GM23338 (cell line): ENCODE measurements around the gene HIVEP2. TPM values are rescaled to one million over a fixed set of nuclear protein-coding genes. Genes with fewer than 3 reads are reported as not detected.

Source experiments
- ATAC-seq: fragments of 200-7000 bp; cut with Tn5 transposase; 3 replicates; pipeline ENCODE4 v1.9.1; 2020
- DNase-seq: peaks from one replicate; pipeline ENCODE4 v3.0.0-alpha.2; 2015; ENCODE audit warnings: low spot score
- H2AFZ ChIP-seq: fragments of 200-600 bp; sonication (generic); 2 replicates; pipeline ENCODE4 v1.8.0; 2016; ENCODE audit warnings: antibody characterized with exemption, mild to moderate bottlenecking, moderate library complexity
- H3F3A ChIP-seq: fragments of 200-600 bp; sonication (generic); replicated peaks from 2 replicates; pipeline ENCODE4 v1.8.0; 2017; ENCODE audit warnings: antibody characterized with exemption, mixed run types, low read depth
- H3K27ac ChIP-seq: fragments of 200-600 bp; sonication (generic); 2 replicates; pipeline ENCODE4 v1.6.1; 2016; ENCODE audit warnings: low read depth
- H3K27me3 ChIP-seq: fragments of 200-600 bp; sonication (generic); 2 replicates; pipeline ENCODE4 v1.8.0; 2016; ENCODE audit warnings: mild to moderate bottlenecking, mixed run types, moderate library complexity; ENCODE audit not compliant: insufficient read depth
- H3K36me3 ChIP-seq: fragments of 200-600 bp; sonication (generic); 2 replicates; pipeline ENCODE4 v1.8.0; 2016; ENCODE audit warnings: mild to moderate bottlenecking; ENCODE audit not compliant: insufficient read depth
- H3K4me1 ChIP-seq: fragments of 200-600 bp; sonication (generic); 2 replicates; pipeline ENCODE4 v1.8.0; 2016; ENCODE audit warnings: mild to moderate bottlenecking, moderate library complexity; ENCODE audit not compliant: insufficient read depth
- H3K4me2 ChIP-seq: fragments of 200-600 bp; sonication (generic); 2 replicates; pipeline ENCODE4 v1.7.1; 2017; ENCODE audit warnings: mixed run types
- H3K4me3 ChIP-seq: fragments of 200-600 bp; sonication (generic); 2 replicates; pipeline ENCODE4 v1.6.1; 2016; ENCODE audit warnings: mixed run types
- H3K79me2 ChIP-seq: fragments of 200-600 bp; sonication (generic); replicated peaks from 2 replicates; pipeline ENCODE4 v1.8.0; 2017; ENCODE audit warnings: mild to moderate bottlenecking; ENCODE audit not compliant: insufficient read depth
- H3K9me2 ChIP-seq: fragments of 200-600 bp; sonication (generic); 2 replicates; pipeline ENCODE4 v1.8.0; 2017; ENCODE audit not compliant: insufficient read depth
- H4K20me1 ChIP-seq: fragments of 200-600 bp; sonication (generic); replicated peaks from 2 replicates; pipeline ENCODE4 v1.8.0; 2017; ENCODE audit warnings: mild to moderate bottlenecking; ENCODE audit not compliant: insufficient read depth
- H3K27ac Mint-ChIP-seq: 2 replicates; pipeline ENCODE4 v1.8.0; 2020; ENCODE audit warnings: inconsistent platforms, mild to moderate bottlenecking, moderate library complexity, mixed read lengths
- H3K27me3 Mint-ChIP-seq: 3 replicates; pipeline ENCODE4 v1.8.0; 2022; ENCODE audit warnings: low read depth, mild to moderate bottlenecking, moderate library complexity, mixed read lengths, inconsistent platforms; ENCODE audit not compliant: insufficient read depth, poor library complexity
- H3K36me3 Mint-ChIP-seq: 3 replicates; pipeline ENCODE4 v1.8.0; 2021; ENCODE audit warnings: low read depth, mild to moderate bottlenecking, inconsistent platforms, moderate library complexity, mixed read lengths
- H3K4me1 Mint-ChIP-seq: 3 replicates; pipeline ENCODE4 v1.8.0; 2020; ENCODE audit warnings: mild to moderate bottlenecking, inconsistent platforms, mixed read lengths
- H3K4me3 Mint-ChIP-seq: 3 replicates; pipeline ENCODE4 v1.8.0; 2021; ENCODE audit warnings: moderate library complexity, mild to moderate bottlenecking, inconsistent platforms, mixed read lengths
- H3K9me3 Mint-ChIP-seq: 3 replicates; pipeline ENCODE4 v1.8.0; 2020; ENCODE audit warnings: moderate library complexity, mild to moderate bottlenecking, inconsistent platforms, mixed read lengths
- CREB1 ChIP-seq: fragments of 250-450 bp; sonication (Bioruptor Pico); IDR thresholded peaks from 2 replicates; pipeline ENCODE4 v1.5.0; 2020; ENCODE audit warnings: low read depth, mild to moderate bottlenecking, moderate library complexity
- EZH2 ChIP-seq: fragments of 200-600 bp; sonication (generic); IDR thresholded peaks from one replicate; pipeline ENCODE4 v1.8.0; 2017; ENCODE audit warnings: antibody characterized with exemption, mild to moderate bottlenecking, low read depth; ENCODE audit not compliant: unreplicated experiment
- EZH2phosphoT487 ChIP-seq: fragments of 200-600 bp; sonication (generic); IDR thresholded peaks from one replicate; pipeline ENCODE4 v1.8.1; 2018; ENCODE audit warnings: antibody characterized with exemption; ENCODE audit not compliant: unreplicated experiment
- JUNB ChIP-seq: IDR thresholded peaks from one replicate; pipeline ENCODE4 v1.6.1; 2016; ENCODE audit warnings: antibody characterized with exemption; ENCODE audit not compliant: unreplicated experiment
- NANOG ChIP-seq: IDR thresholded peaks from 2 replicates; pipeline ENCODE4 v1.6.1; 2016; ENCODE audit warnings: antibody characterized with exemption, borderline replicate concordance
- POLR2AphosphoS5 ChIP-seq: IDR thresholded peaks from 2 replicates; pipeline ENCODE4 v1.6.1; 2016; ENCODE audit warnings: antibody characterized with exemption, low read depth
- STAT1 ChIP-seq: IDR thresholded peaks from one replicate; pipeline ENCODE4 v1.6.1; 2016; ENCODE audit warnings: antibody characterized with exemption; ENCODE audit not compliant: unreplicated experiment
- polyA plus RNA-seq: library from polyadenylated mRNA; unstranded; fragments of >200 nt; fragmentation: Nextera tagmentation; extraction: Ambion mirVana; gene quantifications from 2 replicates; pipeline ENCODE4 v1.2.1, GENCODE V29; 2016
- total RNA-seq: library from RNA; depleted of rRNA; stranded (reverse); fragments of >200 nt; shearing (Covaris generic); gene quantifications from 2 replicates; pipeline ENCODE4 v1.2.3, GENCODE V29; 2014
- TF ChIP-seq, protein P1 (sequence below): IDR thresholded peaks from one replicate; pipeline ENCODE4 v1.6.1; 2018; ENCODE audit warnings: antibody characterized with exemption; ENCODE audit not compliant: unreplicated experiment
- TF ChIP-seq, protein P2 (sequence below): IDR thresholded peaks from 2 replicates; pipeline ENCODE4 v1.6.1; 2016; ENCODE audit warnings: antibody characterized with exemption
- TF ChIP-seq, protein P3 (sequence below), 2 experiments: fragments of 200-600 bp in 1 of 2; sonication (generic) in 1 of 2; conservative IDR thresholded peaks; 2 replicates each; pipeline versions ENCODE4 v1.5.1 to v1.6.1; 2016 to 2017; ENCODE audit warnings: antibody characterized with exemption in 2 of 2, low read depth in 2 of 2, mild to moderate bottlenecking in 2 of 2, moderate library complexity in 1 of 2

HIVEP2 gene
- total and polyA plus RNA-seq, 2 experiments from 2014 or later, result 1.5 to 7.4 TPM

DNA sequence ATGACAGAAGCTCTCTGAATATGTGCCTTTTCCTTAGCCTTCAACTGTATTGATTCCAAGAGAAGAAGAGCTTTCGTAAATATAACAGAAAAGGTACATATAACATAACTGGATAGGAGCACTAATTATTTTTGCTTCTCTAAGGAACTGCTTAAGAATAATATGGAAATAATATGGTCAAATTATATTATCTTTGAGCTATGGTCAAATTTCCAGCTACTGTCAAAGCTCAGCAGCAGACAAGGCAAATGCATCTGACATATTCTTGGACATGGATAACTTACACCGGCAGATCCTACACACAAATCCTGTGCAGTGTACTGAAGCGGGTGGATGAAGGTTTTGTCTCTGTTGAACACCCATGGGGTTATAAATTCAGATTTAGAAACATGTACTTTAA lies 150.6 kb downstream of the HIVEP2 start:
- H3K4me3 Mint-ChIP-seq, result no peak overlapping the region
- H3K27me3 Mint-ChIP-seq, result peaks cover 1% of the 10 kb centered on the region
- H3K4me1 Mint-ChIP-seq, result peaks cover 8% of the 10 kb centered on the region; the same call in 2 of the 3 replicates
- H3F3A ChIP-seq, result no peaks in the 10 kb centered on the region
- H3K4me3 ChIP-seq, result no peak overlapping the region
- H3K79me2 ChIP-seq, result no peaks in the 10 kb centered on the region
- no peaks in the 10 kb centered on the region for H3K4me1 ChIP-seq
- TF ChIP-seq POLR2AphosphoS5, result no peak
- no peak for TF ChIP-seq CREB1 (CRISPR knock-in tag)
- no peak for TF ChIP-seq EZH2phosphoT487
- no peak for TF ChIP-seq NANOG
- TF ChIP-seq, protein P1, sequence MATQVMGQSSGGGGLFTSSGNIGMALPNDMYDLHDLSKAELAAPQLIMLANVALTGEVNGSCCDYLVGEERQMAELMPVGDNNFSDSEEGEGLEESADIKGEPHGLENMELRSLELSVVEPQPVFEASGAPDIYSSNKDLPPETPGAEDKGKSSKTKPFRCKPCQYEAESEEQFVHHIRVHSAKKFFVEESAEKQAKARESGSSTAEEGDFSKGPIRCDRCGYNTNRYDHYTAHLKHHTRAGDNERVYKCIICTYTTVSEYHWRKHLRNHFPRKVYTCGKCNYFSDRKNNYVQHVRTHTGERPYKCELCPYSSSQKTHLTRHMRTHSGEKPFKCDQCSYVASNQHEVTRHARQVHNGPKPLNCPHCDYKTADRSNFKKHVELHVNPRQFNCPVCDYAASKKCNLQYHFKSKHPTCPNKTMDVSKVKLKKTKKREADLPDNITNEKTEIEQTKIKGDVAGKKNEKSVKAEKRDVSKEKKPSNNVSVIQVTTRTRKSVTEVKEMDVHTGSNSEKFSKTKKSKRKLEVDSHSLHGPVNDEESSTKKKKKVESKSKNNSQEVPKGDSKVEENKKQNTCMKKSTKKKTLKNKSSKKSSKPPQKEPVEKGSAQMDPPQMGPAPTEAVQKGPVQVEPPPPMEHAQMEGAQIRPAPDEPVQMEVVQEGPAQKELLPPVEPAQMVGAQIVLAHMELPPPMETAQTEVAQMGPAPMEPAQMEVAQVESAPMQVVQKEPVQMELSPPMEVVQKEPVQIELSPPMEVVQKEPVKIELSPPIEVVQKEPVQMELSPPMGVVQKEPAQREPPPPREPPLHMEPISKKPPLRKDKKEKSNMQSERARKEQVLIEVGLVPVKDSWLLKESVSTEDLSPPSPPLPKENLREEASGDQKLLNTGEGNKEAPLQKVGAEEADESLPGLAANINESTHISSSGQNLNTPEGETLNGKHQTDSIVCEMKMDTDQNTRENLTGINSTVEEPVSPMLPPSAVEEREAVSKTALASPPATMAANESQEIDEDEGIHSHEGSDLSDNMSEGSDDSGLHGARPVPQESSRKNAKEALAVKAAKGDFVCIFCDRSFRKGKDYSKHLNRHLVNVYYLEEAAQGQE, result no peak
- TF ChIP-seq JUNB, result no peak
- TF ChIP-seq EZH2, result no peak
- no peak for TF ChIP-seq STAT1
- TF ChIP-seq, protein P2, sequence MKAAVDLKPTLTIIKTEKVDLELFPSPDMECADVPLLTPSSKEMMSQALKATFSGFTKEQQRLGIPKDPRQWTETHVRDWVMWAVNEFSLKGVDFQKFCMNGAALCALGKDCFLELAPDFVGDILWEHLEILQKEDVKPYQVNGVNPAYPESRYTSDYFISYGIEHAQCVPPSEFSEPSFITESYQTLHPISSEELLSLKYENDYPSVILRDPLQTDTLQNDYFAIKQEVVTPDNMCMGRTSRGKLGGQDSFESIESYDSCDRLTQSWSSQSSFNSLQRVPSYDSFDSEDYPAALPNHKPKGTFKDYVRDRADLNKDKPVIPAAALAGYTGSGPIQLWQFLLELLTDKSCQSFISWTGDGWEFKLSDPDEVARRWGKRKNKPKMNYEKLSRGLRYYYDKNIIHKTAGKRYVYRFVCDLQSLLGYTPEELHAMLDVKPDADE, result no peak
- H3K4me2 ChIP-seq, result no peak overlapping the region
- no peak for ATAC-seq
- H2AFZ ChIP-seq, result no peak overlapping the region
- no peaks in the 10 kb centered on the region for H4K20me1 ChIP-seq
- no peaks in the 10 kb centered on the region for H3K36me3 ChIP-seq
- H3K27ac ChIP-seq, result no peak overlapping the region
- H3K27me3 ChIP-seq, result no peaks in the 10 kb centered on the region
- no peak for DNase-seq
- no peaks in the 10 kb centered on the region for H3K36me3 Mint-ChIP-seq
- no peaks in the 10 kb centered on the region for H3K9me2 ChIP-seq
- no peak overlapping the region for H3K27ac Mint-ChIP-seq
- no peaks in the 10 kb centered on the region for H3K9me3 Mint-ChIP-seq

DNA sequence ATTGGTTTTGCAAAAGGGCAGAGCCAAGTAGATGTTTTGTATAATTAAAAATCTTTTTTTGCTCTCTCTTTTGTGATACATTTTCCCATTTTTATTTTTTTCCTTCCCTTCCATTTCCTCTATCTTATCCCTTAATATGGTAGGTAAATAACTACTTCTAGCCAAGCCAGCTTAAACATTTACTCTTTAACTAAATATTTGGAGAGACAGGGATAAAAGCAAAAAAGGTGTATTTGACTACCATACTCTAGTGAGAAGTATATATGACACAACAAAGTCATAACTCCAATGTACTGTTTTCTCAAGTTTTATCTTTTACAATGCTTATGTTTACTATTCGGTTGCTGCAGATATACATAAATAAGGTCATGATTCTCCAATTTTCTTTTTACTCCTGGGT lies 154.7 kb downstream of the HIVEP2 start:
- Mint-ChIP-seq H3K36me3 (no peaks in the 10 kb centered on the region), H3K9me3 (no peaks in the 10 kb centered on the region), H3K4me1 (no peaks in the 10 kb centered on the region), H3K27me3 (peaks cover 1% of the 10 kb centered on the region), H3K4me3 (no peak overlapping the region), H3K27ac (no peak overlapping the region)
- DNase-seq (no peak), ATAC-seq (no peak)
- no peak overlapping the region for H3K4me3 ChIP-seq
- H3K36me3 ChIP-seq, result no peaks in the 10 kb centered on the region
- no peaks in the 10 kb centered on the region for H3K27me3 ChIP-seq
- no peaks in the 10 kb centered on the region for H3K79me2 ChIP-seq
- no peaks in the 10 kb centered on the region for H3K9me2 ChIP-seq
- no peak overlapping the region for H3K27ac ChIP-seq
- no peaks in the 10 kb centered on the region for H4K20me1 ChIP-seq
- H3K4me2 ChIP-seq, result no peak overlapping the region
- H3K4me1 ChIP-seq, result no peaks in the 10 kb centered on the region
- H3F3A ChIP-seq, result no peaks in the 10 kb centered on the region
- H2AFZ ChIP-seq, result no peak overlapping the region
- TF ChIP-seq STAT1 (no peak), JUNB (no peak), EZH2 (no peak), POLR2AphosphoS5 (no peak)
- TF ChIP-seq, protein P1, result no peak
- TF ChIP-seq, protein P3, sequence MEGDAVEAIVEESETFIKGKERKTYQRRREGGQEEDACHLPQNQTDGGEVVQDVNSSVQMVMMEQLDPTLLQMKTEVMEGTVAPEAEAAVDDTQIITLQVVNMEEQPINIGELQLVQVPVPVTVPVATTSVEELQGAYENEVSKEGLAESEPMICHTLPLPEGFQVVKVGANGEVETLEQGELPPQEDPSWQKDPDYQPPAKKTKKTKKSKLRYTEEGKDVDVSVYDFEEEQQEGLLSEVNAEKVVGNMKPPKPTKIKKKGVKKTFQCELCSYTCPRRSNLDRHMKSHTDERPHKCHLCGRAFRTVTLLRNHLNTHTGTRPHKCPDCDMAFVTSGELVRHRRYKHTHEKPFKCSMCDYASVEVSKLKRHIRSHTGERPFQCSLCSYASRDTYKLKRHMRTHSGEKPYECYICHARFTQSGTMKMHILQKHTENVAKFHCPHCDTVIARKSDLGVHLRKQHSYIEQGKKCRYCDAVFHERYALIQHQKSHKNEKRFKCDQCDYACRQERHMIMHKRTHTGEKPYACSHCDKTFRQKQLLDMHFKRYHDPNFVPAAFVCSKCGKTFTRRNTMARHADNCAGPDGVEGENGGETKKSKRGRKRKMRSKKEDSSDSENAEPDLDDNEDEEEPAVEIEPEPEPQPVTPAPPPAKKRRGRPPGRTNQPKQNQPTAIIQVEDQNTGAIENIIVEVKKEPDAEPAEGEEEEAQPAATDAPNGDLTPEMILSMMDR (conservative IDR thresholded peaks at IDR 0.05; ENCODE audit: low read depth in 2 of 2), result no peak
